ENCODE measurements around the gene ENTREP3. TPM values are rescaled to one million over a fixed set of nuclear protein-coding genes. Genes with fewer than 3 reads are reported as not detected.

ENTREP3 gene
- total RNA-seq, 1 donor from 2014 or later: 22.9 TPM

- H3K27ac ChIP-seq: peak overlapping the region; percentile 100
- intact Hi-C loops (cut with DNase I): no loop called here
- H3K9me3 ChIP-seq: no peaks in the 10 kb centered on the region
- no peaks in the 10 kb centered on the region for H3K27me3 ChIP-seq (ENCODE audit: low read depth)
- ATAC-seq (no peak), DNase-seq (no peak)
- TF ChIP-seq CTCF (IDR thresholded peaks at IDR 0.05): no peak
- peaks cover 15% of the 10 kb centered on the region for H3K36me3 ChIP-seq
- peak overlapping the region; percentile 95 for H3K4me3 ChIP-seq
- peaks cover 33% of the 10 kb centered on the region for H3K4me1 ChIP-seq
Measured at GRCh38 chr1:155209312-155209721, 46.0 kb downstream of the ENTREP3 start.

GRCh38 chr1:155208541-155209311, 46.6 kb downstream of the ENTREP3 start, which contains the start of gene MTX1:
Gene MTX1, plus strand, starts transcription at chr1:155208695. Its CDS starts 110 bp downstream, at chr1:155208805.
- DNase-seq (peak; percentile 93), ATAC-seq (peak; percentile 89 to 91)
- TF ChIP-seq CTCF (IDR thresholded peaks at IDR 0.05): no peak
- Histone ChIP-seq H3K27me3 (ENCODE audit: low read depth) (no peaks in the 10 kb centered on the region), H3K36me3 (peaks cover 15% of the 10 kb centered on the region), H3K4me1 (peaks cover 33% of the 10 kb centered on the region), H3K27ac (peak within 1 kb of the TSS; percentile 100), H3K4me3 (peak within 1 kb of the TSS; percentile 95), H3K9me3 (no peaks in the 10 kb centered on the region)
- intact Hi-C loops (cut with DNase I): no loop called here

GRCh38 chr1:155207806-155208540, 47.3 kb downstream of the ENTREP3 start, which contains the start of gene THBS3:
Gene THBS3, minus strand, starts transcription at chr1:155207897. Its CDS starts 21 bp downstream, at chr1:155207876.
- Histone ChIP-seq H3K9me3 (no peaks in the 10 kb centered on the region), H3K36me3 (peaks cover 15% of the 10 kb centered on the region), H3K27me3 (ENCODE audit: low read depth) (no peaks in the 10 kb centered on the region), H3K4me1 (peaks cover 33% of the 10 kb centered on the region), H3K4me3 (peak within 1 kb of the TSS; percentile 95), H3K27ac (peak within 1 kb of the TSS; percentile 100)
- intact Hi-C loops (cut with DNase I): no loop called here
- ATAC-seq: peak; percentile 0 to 15
- no peak for TF ChIP-seq CTCF (IDR thresholded peaks at IDR 0.05)
- DNase-seq: no peak

- H3K9me3 ChIP-seq: no peaks in the 10 kb centered on the region
- intact Hi-C loops (cut with DNase I): no loop called here
- TF ChIP-seq CTCF (IDR thresholded peaks at IDR 0.05): peak; percentile 85
- H3K27me3 ChIP-seq (ENCODE audit: low read depth): no peaks in the 10 kb centered on the region
- peak overlapping the region; percentile 95 for H3K4me3 ChIP-seq
- peak; percentile 89 for DNase-seq
- peak; percentile 49 to 50 for ATAC-seq
- H3K4me1 ChIP-seq: peaks cover 33% of the 10 kb centered on the region
- peak overlapping the region; percentile 100 for H3K27ac ChIP-seq
- H3K36me3 ChIP-seq: peaks cover 12% of the 10 kb centered on the region
Measured at GRCh38 chr1:155206891-155207805, 48.1 kb downstream of the ENTREP3 start.
